Suprapubic skin (tissue), 4 donors: ENCODE measurements around the gene RTEL1. TPM values are rescaled to one million over a fixed set of nuclear protein-coding genes. Genes with fewer than 3 reads are reported as not detected.

ENCODE experiments used
- DNase-seq, 2 donors: peaks; one replicate each; pipeline ENCODE4 v3.0.0-alpha.2; 2019; ENCODE audit warnings: low spot score in 2 of 2
- H3K27ac ChIP-seq: fragments of 200-600 bp; sonication (generic); one replicate; pipeline ENCODE4 v1.5.1; 2019
- H3K27me3 ChIP-seq: fragments of 200-600 bp; sonication (generic); one replicate; pipeline ENCODE4 v1.5.1; 2019
- H3K36me3 ChIP-seq: fragments of 200-600 bp; sonication (generic); one replicate; pipeline ENCODE4 v1.5.1; 2019
- H3K4me1 ChIP-seq: fragments of 200-600 bp; sonication (generic); one replicate; pipeline ENCODE4 v1.5.1; 2019
- H3K4me3 ChIP-seq: fragments of 200-600 bp; sonication (generic); one replicate; pipeline ENCODE4 v1.5.1; 2019; ENCODE audit warnings: mild to moderate bottlenecking
- H3K9me3 ChIP-seq: fragments of 200-600 bp; sonication (generic); one replicate; pipeline ENCODE4 v1.5.1; 2019
- EP300 ChIP-seq: sonication (generic); formaldehyde crosslinking; IDR thresholded peaks from one replicate; pipeline ENCODE4 v1.6.1; 2017; ENCODE audit warnings: antibody characterized with exemption
- POLR2A ChIP-seq, 2 donors: fragments of 450-650 bp; IDR thresholded peaks; one replicate each; pipeline ENCODE4 v1.6.1; 2017; ENCODE audit warnings: antibody characterized with exemption in 2 of 2, mild to moderate bottlenecking in 2 of 2, moderate library complexity in 2 of 2
- POLR2AphosphoS5 ChIP-seq, 3 donors: sonication (generic); formaldehyde crosslinking; IDR thresholded peaks; one replicate each; pipeline ENCODE4 v1.6.1; 2017; ENCODE audit warnings: antibody characterized with exemption in 3 of 3
- WGBS: methylation state at CpG from one replicate; pipeline ENCODE4 v1.1.5; 2018; 5-methylcytosine and 5-hydroxymethylcytosine counted together
- total RNA-seq, 4 donors: library from RNA; depleted of rRNA; stranded (reverse); fragments of >200 nt; gene quantifications; one replicate each; pipeline ENCODE4 v1.1.0, GENCODE V29; 2016
- TF ChIP-seq, protein P1 (sequence below), 2 donors: fragments of 200-600 bp in 1 of 2; fragments of 450-650 bp in 1 of 2; sonication (generic) in 1 of 2; IDR thresholded peaks; one replicate each; pipeline ENCODE4 v1.5.1; 2016 to 2019; ENCODE audit warnings: antibody characterized with exemption in 2 of 2, mild to moderate bottlenecking in 1 of 2, moderate library complexity in 1 of 2

RTEL1 gene
- total RNA-seq, 4 donors from 2014 or later, result 6.9 to 26.6 (median 13.9) TPM

GRCh38 chr20:63703976-63704748 is 46.0 kb downstream of the RTEL1 start:
- TF ChIP-seq, protein P1, sequence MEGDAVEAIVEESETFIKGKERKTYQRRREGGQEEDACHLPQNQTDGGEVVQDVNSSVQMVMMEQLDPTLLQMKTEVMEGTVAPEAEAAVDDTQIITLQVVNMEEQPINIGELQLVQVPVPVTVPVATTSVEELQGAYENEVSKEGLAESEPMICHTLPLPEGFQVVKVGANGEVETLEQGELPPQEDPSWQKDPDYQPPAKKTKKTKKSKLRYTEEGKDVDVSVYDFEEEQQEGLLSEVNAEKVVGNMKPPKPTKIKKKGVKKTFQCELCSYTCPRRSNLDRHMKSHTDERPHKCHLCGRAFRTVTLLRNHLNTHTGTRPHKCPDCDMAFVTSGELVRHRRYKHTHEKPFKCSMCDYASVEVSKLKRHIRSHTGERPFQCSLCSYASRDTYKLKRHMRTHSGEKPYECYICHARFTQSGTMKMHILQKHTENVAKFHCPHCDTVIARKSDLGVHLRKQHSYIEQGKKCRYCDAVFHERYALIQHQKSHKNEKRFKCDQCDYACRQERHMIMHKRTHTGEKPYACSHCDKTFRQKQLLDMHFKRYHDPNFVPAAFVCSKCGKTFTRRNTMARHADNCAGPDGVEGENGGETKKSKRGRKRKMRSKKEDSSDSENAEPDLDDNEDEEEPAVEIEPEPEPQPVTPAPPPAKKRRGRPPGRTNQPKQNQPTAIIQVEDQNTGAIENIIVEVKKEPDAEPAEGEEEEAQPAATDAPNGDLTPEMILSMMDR (IDR thresholded peaks at IDR 0.05), result no peak
- TF ChIP-seq POLR2A (IDR thresholded peaks at IDR 0.05) (no peak), EP300 (no peak), POLR2AphosphoS5 (IDR thresholded peaks at IDR 0.05) (no peak)
- H3K27ac ChIP-seq, result no peak overlapping the region
- H3K36me3 ChIP-seq, result peaks cover 38% of the 10 kb centered on the region
- H3K4me1 ChIP-seq, result peaks cover 31% of the 10 kb centered on the region
- 73% methylated on average over 4 of the region's 11 CpGs for WGBS
- no peaks in the 10 kb centered on the region for H3K27me3 ChIP-seq
- peak; percentile 56 to 69 for DNase-seq
- no peak overlapping the region for H3K4me3 ChIP-seq
- H3K9me3 ChIP-seq, result no peaks in the 10 kb centered on the region

GRCh38 chr20:63704749-63705117 is 46.6 kb downstream of the RTEL1 start:
- peaks cover 42% of the 10 kb centered on the region for H3K36me3 ChIP-seq
- H3K27ac ChIP-seq, result no peak overlapping the region

GRCh38 chr20:63705232-63706026 is 47.3 kb downstream of the RTEL1 start:
- Histone ChIP-seq H3K27ac (no peak overlapping the region), H3K4me3 (no peak overlapping the region), H3K27me3 (no peaks in the 10 kb centered on the region), H3K9me3 (no peaks in the 10 kb centered on the region), H3K36me3 (peaks cover 45% of the 10 kb centered on the region), H3K4me1 (peaks cover 26% of the 10 kb centered on the region)
- WGBS, result 92% methylated on average over 8 of the region's 8 CpGs
- peak; percentile 53 to 60 for DNase-seq
- TF ChIP-seq POLR2AphosphoS5 (IDR thresholded peaks at IDR 0.05) (no peak), EP300 (no peak), POLR2A (IDR thresholded peaks at IDR 0.05) (no peak)
- TF ChIP-seq, protein P1 (IDR thresholded peaks at IDR 0.05), result no peak

More at GRCh38 chr20:63704749-63705117, 46.6 kb downstream of the RTEL1 start:
- peaks cover 31% of the 10 kb centered on the region for H3K4me1 ChIP-seq
- no peaks in the 10 kb centered on the region for H3K9me3 ChIP-seq
- TF ChIP-seq, protein P1 (IDR thresholded peaks at IDR 0.05), result no peak
- TF ChIP-seq POLR2A (IDR thresholded peaks at IDR 0.05), result no peak
- no peak for TF ChIP-seq POLR2AphosphoS5 (IDR thresholded peaks at IDR 0.05)
- no peak for TF ChIP-seq EP300
- DNase-seq, result peak; percentile 50 to 55
- H3K27me3 ChIP-seq, result no peaks in the 10 kb centered on the region
- 91% methylated on average over 4 of the region's 6 CpGs for WGBS
- no peak overlapping the region for H3K4me3 ChIP-seq

DNA sequence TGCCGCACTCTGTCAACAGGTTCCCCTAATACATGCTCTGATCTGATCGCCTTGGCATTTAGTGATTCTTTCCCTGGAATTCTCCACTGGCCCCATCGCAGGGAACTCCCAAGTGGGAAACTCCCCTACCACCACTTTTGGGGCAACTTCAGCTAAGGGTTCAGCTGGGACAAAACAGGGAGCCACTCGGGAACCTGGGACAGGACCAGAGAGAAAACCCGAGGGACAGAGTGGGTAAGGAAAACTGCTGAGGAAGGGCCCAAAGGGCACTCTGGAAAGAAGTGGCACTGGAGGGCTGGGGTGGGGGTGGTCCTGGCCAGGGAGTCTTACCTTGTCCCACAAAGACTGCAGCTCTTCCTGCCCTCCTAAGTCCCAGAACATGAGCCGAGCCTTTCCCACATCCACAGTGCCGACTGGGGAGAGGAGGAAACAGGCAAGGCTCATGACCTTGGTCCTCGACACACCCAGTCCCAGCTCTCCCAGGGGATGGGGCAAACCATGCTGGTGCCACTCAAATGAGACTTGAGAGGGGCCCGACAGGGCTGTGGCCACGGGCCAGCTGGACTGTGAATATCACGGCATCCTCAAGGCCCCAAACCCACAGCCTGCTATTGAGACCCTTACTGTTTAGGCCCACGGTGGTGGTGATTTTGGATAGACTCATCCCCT is 48.0 kb downstream of the RTEL1 start:
- Histone ChIP-seq H3K9me3 (no peaks in the 10 kb centered on the region), H3K27ac (peak overlapping the region; percentile 94), H3K36me3 (peaks cover 47% of the 10 kb centered on the region), H3K4me3 (peak overlapping the region; percentile 94), H3K27me3 (no peaks in the 10 kb centered on the region), H3K4me1 (peaks cover 26% of the 10 kb centered on the region)
- peak; percentile 61 to 65 for DNase-seq
- 64% methylated on average over 12 of the region's 12 CpGs for WGBS
- TF ChIP-seq POLR2AphosphoS5 (IDR thresholded peaks at IDR 0.05) (no peak), EP300 (no peak), POLR2A (IDR thresholded peaks at IDR 0.05) (no peak)
- TF ChIP-seq, protein P1 (IDR thresholded peaks at IDR 0.05), result no peak
